HG03354 (cell line): Measurements from ENCODE around the gene MTHFSD.

Source experiments
- ATAC-seq: cut with Tn5 transposase; IDR thresholded peaks from one replicate; pipeline ENCODE4 v1.9.1; 2021; ENCODE audit warnings: mild to moderate bottlenecking; ENCODE audit not compliant: unreplicated experiment, poor library complexity, severe bottlenecking

MTHFSD gene

DNA sequence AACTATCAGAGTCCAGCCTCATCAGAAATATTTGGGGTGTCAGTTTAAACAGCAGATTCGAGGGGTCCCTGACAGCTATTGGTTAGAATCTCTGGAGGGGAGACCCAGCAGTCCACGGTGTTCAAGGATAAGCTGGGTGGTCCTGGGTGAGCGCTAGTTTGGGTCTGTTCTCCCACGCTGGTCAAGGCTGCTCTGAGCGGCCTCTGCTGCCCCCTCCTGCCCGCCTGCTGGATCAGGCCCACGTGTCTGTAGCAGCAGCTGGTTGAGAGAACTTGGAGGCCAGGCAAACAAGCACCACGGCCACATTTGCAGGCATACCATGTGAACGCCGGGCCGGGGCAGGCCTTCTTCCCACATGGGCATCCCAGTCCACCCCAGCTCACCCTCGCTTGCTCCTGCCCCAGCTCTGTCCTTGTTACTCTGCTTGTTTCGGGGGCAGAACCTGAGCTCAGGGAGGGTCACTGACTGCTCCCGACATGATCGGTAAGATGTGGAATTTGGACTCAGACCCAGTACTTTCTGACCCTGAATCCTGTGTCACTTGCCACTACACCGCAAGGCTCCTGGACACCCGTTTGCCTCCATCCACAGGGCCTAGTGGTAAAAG is 37.3 kb downstream of the MTHFSD start:
- ATAC-seq, result no peak

DNA sequence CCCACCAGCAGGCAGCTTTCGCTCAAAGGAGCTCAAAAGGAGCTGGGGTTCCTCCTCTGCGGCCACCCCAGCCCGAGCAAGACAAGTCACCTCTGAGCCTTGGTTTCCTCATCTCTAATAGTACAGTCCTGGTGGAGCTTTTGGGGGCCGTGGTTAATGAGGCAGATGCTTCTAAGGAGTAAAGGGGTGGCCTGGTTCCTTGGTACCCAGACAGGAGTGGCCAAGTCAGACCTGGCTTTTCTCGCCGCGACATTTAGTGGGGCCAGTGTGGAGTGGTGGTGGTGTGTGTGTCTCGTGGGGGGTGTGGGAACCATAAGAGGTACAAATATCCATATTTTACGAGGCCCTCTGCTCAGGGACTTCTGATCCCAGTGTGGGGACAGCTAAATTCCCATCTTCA is 38.0 kb downstream of the MTHFSD start:
- ATAC-seq, result no peak

DNA sequence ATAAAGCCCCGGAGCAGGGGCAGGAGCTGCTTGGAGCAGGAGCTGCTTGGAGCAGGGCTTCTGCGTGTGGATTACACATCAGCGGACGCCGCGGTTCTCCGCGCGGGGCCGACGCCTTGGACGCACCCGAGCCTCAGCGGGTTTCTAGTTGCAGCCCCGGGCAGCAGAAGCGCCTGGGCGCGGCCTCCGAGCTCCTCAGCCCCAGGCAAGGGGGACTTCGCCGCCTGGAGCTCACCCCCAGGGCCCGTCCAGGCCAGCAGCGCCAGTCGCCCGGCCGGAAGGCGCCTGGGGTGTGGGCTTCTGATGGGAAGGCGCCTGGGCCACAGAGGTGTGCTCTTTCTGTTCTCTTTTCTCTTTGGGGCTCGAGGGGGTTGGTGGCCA is 38.4 kb downstream of the MTHFSD start:
- no peak for ATAC-seq

DNA sequence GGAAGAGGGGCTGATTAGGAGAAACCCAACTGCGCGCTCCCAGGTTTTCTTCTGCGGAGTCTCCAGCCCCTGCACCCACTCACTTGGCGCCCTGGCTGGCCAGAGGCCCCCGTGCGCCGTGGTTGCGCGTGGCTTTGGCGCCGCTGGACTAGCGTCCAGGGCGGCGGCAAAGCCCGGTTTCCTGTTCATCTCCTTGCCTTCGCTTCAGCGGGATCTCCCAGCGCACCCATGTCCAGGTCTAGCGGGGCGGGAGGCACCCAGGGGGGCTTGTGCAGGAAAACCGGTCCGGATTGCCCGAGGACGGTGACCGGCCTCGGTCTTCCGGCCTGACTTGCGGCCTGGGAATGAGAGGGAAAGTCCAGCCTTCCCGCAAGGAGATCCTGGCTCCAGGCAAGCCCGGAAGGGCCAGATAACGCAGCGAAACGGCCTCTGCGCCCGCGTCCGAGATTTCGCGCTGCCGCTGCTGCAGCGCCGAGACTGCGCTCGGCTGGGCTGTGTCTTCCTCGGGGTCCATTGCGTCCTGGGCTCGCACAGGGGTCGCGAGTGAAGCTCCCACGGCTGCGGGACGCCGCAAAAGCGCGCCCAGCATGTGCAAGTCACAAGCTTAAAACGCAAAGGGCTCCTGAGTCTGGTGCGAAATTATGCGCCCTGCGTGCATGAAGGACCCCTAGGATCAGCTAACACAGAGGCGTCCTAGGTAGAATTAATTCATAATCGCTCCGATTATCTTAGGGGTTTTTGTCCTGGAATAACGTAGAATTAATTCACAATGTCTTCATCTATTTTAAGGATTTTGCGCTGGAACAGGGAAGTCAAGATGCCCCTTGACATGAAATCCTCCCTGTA is 39.0 kb downstream of the MTHFSD start:
- ATAC-seq, result no peak

DNA sequence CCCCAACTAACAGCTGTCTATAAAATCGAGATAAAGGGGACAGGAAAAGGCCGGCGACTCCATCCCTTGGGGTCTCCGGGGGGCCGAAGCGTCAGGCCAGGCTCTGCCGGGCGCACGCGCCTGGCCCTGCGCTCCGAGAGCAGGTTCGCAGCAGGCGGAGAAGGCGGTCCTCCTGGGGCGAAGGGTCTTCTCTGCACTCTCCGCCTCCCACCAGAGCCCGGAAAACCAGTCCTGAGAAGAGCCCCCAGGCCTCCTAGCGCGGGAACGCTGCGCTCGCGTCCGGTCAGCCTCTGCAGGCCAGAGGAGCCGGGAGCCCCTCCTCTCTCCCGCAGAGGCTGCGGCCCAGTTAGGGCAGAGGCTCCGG is 39.6 kb downstream of the MTHFSD start:
- no peak for ATAC-seq

DNA sequence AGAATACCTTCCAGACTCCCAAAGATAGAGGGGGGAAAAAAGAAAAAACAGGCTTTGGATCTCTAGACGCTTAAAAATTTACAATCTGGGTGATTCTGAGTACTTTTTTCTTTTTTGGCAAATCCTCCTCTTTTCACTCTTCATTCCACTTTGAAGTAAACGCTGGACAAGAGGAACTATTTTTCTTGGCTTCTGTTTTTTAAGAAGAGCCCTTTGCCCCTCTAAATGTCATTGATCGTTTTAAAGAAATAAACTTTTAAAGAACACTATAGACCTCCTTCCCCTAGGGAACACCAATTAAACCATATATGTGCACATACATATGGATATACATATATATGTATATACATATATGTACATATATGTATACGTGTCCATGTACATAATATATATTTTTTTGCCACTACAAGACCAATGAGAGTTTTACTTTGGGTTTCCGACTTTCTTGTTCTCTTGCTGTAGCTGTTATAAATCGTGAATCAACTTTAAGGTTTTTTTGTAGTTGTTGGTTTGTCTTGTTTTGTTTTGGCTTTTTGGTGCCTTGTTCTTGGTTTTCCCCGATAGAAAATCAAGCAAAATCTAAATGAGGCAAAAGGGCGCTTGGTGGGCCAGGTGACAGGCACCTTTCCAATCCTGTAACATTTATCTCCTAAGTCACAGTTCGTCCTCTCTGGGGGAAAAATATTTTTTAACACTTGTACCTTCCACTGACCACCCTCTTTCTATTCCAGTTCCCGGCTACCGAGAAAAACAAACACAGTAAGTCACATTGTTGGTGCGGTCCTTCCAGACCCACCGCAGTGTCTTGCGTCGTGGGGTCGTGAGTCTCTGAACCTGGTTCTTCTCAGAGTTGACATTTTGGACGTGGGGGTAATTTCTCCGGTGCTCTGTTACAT is 40.3 kb downstream of the MTHFSD start:
- ATAC-seq, result no peak

DNA sequence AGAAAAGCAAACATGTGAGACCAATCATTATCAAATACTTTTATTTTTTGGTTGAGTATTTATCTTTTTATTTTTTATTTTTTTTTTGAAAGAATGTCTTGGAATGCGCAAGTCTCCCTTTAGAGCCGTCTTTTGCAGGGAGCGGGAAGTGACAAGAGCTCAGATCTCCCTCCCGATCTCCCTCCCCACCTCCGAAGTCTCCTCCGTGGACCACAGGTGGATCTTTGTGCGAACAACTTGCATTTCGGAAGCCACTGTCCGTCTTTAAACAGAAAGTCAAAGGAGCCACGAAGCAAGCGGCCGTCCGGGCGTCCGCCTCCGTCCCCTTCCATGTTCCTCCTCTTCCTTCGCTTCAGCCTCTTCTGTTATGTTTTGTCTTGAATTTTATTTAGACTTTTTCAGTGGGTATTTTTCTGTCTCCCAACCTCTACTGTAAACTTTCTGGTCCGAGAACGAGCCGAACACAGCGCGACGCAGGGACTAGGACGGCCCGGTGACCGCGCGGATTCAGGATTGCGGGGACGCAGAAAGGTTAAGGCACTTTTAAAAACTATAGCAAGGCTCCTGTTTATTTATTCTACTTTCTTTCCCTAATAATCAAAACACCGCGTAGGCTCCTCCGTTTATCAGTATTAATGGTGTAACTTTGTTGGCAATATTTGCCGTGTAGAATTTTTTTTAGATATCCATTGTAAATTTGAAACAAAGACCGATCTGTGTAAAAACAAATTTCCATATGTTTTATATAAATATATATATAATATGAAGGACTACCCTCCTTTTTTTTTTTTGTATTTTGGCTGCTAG is 41.4 kb downstream of the MTHFSD start:
- ATAC-seq, result no peak

DNA sequence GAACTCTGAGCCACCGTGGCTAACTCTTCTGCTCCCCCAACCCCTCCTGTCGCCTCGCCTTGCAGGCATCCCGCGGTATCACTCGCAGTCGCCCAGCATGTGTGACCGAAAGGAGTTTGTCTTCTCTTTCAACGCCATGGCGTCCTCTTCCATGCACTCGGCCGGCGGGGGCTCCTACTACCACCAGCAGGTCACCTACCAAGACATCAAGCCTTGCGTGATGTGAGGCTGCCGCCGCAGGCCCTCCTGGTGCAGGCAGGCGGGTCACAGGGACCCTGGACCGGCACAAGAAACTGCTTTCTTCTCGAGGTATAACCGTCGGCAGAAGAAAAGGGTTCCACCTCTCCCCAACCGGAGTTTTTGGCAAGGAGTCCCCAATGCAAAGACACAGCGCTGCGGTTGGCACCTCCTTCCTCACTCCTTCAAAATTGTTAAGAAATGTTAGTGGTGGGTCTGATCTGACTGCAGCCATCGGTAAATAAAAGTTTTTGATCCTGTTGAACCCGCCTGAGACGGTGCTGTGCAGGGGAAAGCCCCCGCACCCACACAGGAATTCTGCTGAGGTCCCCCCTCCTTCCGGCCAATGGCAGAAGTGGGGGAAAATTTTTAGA is 42.1 kb downstream of the MTHFSD start:
- no peak for ATAC-seq

DNA sequence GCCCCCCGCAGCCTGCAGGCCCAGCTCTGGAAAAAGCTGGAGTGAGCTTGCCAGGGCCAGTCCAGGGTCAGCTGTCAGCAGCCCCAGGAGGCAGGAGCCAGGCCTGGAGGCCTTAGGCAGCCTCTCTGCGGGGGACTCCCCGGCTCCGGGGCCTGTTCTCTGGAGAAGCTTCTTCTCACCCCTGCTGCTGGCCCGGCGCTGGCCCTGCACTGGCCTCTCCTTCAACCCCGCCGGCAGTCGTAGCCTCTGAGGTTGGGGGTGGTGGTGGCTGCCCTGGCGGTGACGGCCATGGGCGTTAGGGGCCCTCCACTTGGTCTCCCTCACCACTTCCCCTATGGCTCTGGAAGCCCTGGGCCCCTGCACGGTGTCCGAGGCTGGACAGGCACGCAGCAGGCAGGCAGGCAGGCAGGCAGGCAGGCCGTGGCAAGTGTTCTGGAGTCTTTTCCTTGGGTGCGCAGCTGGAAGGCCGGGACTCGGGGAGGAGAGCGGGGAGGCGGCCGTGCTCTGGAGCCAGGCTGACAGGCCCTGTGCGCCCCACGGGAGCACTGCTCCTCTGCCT is 42.7 kb downstream of the MTHFSD start:
- ATAC-seq, result no peak

DNA sequence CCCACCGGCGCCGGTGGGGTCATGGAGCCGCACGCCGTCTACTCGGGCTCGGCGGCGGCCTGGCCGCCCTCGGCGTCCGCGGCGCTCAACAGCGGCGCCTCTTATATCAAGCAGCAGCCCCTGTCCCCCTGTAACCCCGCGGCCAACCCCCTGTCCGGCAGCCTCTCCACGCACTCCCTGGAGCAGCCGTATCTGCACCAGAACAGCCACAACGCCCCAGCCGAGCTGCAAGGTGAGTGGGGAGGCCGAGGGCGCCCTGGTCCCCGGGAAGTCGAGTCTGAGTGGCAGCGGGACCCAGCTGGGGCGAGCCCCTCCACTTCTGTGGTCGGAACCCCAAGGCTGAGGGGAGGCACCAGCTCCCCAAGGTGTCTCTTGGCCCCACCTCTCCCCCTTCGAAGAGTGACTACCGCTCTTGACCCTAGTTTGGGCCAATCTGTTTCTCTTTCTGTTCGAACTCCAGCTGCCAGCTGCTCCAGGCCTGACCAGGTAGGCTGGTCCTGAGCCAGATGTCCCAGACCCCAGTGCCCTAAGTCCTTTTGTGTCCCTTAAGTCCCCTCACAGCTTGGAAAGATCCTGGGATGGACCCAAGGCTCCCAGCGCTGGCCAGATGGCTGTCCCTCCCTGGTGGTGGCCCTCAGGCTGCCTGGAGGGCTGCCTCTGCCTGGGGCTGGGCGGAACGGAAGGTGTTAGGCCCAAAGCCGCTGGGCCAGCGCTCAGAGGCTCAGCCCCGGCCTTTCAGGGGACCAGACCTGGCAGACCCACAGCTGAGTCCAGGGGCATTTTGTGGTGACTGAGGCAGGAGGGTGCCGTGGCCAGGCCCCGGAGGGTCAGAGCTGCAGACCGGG is 43.5 kb downstream of the MTHFSD start:
- no peak for ATAC-seq

DNA sequence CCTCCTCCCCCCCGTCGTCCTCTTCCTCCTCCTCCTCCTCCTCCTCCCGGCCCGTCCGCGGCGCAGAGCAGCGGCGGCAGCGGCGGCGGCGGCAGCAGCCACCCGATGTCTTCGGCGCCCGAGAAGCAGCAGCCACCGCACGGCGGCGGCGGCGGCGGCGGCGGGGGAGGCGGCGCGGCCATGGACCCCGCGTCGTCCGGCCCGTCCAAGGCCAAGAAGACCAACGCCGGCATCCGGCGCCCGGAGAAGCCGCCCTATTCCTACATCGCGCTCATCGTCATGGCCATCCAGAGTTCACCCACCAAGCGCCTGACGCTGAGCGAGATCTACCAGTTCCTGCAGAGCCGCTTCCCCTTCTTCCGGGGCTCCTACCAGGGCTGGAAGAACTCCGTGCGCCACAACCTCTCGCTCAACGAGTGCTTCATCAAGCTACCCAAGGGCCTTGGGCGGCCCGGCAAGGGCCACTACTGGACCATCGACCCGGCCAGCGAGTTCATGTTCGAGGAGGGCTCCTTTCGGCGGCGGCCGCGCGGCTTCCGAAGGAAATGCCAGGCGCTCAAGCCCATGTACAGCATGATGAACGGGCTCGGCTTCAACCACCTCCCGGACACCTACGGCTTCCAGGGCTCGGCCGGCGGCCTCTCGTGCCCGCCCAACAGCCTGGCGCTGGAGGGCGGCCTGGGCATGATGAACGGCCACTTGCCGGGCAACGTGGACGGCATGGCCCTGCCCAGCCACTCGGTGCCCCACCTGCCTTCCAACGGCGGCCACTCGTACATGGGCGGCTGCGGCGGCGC is 44.4 kb downstream of the MTHFSD start, which contains the start of gene FOXF1:
Gene FOXF1 (plus strand): TSS at position 63 of the 797 bp plus-strand sequence. CDS start 43 bp downstream, at position 106.
- ATAC-seq, result no peak

DNA sequence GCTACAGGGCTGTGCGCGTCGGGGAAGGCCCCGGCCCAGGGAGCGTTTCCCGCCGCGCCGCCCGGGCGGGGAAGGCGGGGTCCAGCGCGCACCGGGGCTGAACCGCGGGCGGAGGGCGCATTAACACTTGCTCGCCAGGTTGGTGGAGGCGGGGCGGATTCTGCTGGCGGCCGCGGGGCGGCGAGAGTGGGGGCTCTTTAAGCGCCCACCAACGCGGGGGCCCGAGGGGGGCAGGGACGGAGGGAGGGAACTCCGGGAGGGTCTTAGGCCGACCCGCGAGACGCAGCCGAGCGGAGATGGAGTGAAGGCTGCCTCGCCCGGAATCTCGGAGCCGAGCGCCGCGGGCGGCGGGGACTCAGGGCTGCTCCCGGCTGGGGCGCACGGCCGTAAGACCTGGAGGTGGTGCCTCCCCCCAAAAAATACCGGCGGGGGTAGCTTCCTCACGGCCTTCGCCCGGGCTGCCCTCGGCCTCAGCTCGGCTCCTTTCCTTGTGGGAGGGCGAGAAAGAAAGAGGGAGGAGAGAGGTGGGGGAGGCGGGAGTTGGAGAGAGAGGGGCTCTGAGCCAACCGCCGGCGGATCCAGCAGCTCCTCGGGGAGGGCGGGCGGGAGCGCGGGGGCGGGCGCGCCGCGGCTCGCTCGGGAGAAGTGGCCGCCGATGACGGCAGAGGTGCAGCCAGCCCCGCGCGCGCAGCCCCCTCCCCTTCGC is 45.1 kb downstream of the MTHFSD start:
- ATAC-seq, result no peak

DNA sequence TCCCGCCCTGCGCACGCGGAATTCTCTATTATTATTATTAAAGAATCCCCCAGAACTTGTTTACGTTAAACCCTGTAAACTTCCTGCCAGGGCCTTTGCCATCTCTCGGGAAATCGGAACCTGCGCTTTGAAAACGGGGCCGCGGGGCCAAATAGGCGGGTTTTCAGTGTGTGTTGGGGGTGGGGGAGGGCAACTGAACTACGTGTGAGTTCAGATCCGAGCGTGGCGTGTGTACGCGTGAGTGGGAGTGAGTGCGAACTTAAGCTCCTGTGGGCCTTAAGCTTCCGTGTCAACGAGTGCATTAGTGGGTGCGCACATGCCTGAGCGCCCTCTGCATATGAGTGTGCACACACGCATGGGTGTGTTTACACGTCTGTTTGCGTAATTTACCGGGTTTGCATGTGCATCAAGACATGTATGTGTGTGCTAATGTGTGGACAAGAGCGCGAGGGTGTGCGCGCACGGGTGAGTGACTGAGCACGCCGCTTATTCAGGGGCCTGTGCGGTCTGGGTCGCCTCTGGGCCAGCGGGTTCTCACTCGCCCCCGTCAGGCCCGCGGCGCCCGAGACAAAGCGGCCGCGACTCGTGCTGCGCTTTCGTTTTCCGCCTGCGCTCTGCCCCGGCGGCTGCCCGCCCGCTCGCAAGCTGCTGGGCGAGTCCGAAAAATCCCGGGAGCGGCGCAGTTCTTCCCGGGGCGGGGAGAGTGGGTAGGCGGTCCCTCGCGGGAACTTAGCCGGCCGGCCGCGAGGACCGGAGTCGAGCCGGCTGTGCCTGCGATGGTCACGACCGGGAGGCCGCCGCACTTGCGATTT is 45.9 kb downstream of the MTHFSD start:
- ATAC-seq, result no peak

DNA sequence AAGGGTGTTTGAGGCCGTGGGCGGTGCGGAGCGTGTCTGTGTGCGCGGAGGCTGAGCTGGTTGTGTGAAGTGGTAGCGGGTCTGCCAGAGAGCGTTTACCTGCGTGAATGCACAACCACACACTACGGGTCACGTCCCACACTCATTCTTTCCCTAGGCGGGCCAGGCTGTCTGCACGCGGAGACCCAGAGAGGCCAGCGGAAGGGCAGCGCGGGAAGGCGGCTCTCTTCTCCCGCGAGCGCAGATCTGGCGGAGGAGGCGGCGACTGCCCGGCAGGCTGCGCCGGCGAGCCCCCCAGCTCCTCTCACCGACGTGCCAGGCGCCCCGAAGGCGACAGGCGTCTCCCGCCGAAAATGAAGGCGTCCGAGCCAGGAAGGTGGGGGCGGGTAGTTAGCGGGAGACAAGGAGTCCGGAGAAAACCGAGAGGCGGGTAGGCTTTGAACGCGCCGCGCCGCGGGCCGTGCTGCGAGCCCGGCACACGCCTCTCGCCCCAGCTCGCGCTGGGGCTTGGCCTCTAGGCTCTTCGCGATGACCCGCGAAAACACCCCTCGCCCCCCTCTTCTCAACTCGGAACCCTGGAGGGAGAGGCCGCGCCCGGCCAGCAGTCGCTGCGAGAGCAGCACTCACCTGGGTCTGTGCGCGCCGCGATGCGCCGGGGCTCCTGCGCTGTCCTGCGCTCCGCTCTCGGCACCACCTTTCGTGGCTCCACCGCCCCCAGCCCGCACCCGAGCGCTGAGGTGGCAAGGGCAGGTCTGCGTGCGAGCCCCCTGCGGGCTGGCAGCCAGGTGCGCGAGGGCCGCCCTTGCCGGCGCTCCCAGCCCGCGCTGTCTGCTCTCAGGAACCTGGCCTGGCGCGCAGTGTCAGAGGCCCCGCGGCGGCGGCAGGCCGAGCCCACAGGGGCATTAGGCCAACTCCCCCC is 46.7 kb downstream of the MTHFSD start:
- no peak for ATAC-seq
